Measurements from ENCODE around the gene RPS2.
"Not testable (repeated sequence)": the region's sequence is repeated elsewhere in the genome, so short reads cannot be mapped to it uniquely, and the experiment has no call there.

Gene RPS2

GRCh38 chr16:1962161-1963153 is 2.2 kb downstream of the RPS2 start:
- not testable (repeated sequence) for DNase-seq

GRCh38 chr16:1961651-1962067 is 3.0 kb downstream of the RPS2 start:
- DNase-seq = peak; percentile 28

DNA sequence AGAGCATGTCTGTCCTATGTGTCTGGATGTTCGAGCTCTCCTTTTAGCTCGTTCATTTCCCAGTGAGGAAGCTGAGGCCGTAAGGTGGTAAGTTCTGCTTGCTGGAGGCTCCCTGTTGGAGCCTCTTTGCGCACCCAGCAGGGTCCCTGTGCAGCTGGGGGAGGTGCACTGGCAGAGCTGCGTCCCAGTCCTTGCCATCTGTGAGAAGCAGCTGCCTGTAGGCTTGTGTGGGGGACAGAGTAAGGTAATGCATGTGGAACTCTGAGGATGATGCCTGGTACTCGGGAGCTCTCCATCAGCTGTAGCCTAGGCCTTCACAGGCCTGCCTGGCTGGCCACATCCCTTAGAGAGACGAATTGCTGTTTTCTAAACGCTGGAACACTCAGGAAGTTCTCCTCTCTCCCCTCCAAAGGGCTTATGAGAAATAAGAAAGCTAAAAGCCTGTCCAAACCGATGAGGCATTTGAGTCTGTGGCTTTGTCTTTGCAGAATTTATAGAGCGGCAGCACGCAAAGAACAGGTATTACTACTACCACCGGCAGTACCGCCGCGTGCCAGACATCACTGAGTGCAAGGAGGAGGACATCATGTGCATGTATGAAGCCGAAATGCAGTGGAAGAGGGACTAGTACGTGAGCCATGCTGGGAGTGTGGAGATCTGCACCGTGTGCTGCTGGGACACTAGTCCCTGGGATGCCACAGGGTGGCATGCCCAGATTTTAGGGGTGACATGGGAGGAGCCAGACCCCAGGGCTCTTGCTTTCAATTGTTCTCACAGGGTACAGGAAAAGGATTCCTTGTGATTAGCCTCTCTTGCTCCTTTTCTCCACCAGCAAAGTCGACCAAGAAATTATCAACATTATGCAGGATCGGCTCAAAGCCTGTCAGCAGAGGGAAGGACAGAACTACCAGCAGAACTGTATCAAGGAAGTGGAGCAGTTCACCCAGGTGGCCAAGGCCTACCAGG is 3.7 kb downstream of the RPS2 start:
- DNase-seq = peak; percentile 59

- peak; percentile 93 for DNase-seq
Measured at GRCh38 chr16:1959269-1960039, 5.2 kb downstream of the RPS2 start, which contains the start of gene NDUFB10. Gene NDUFB10 (plus strand): TSS chr16:1959538. CDS start chr16:1959625, 87 bp downstream.

- no peak for DNase-seq
Measured at GRCh38 chr16:1958715-1959268, 5.8 kb downstream of the RPS2 start.

DNA sequence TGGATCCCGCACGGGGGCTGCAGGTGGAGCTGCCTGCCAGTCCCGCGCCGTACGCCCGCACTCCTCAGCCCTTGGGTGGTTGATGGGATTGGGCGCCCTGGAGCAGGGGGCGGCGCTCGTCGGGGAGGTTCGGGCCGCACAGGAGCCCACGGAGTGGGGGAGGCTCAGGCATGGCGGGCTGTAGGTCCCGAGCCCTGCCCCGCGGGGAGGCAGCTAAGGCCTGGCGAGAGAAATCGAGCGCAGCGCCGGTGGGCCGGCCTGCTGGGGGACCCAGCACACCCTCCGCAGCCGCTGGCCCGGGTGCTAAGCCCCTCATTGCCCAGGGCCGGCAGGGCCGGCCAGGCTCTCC is 6.5 kb downstream of the RPS2 start:
- DNase-seq = not testable (repeated sequence)

GRCh38 chr16:1957434-1958142 is 7.0 kb downstream of the RPS2 start:
- DNase-seq = not testable (repeated sequence)

- DNase-seq = peak; percentile 12
Measured at GRCh38 chr16:1953734-1954133, 10.9 kb downstream of the RPS2 start.

DNA sequence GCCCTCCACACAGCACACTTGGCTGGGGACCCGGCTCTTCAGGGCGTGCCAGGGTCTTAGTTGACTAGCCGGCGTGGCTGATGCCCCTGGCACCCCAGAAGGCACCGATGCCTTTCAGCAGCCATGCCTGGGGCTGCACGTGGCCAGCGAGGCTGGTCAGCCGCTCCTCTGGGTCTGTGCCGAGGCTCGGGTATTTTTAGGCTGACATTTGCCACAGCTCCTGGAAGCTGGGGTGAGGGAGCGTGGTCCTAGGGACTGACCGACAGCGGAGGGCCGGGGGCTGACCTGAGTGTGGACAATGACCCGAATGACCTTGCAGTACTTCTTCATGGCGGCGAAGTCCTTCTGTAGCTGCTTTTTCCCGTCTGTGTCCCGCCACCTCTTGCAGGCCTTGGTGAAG is 14.1 kb downstream of the RPS2 start:
- no peak for DNase-seq

DNA sequence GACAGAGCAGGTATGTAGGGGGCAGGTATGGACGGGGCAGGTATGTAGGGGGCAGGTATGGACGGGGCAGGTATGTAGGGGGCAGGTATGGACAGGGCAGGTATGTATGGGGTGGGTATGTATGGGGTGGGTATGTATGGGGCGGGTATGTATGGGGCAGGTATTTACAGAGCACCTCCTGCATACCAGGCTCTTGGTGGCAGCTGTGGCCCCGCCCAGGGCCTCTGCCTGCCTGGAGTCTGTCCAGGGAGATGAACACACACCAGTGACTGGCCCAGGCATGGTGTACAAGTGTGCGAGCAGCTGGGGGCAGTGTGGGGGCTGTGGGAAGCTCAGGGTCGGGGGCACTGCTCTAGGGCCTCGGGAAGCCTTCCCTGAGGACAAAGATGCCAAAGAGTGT is 14.6 kb downstream of the RPS2 start:
- no peak for DNase-seq

DNA sequence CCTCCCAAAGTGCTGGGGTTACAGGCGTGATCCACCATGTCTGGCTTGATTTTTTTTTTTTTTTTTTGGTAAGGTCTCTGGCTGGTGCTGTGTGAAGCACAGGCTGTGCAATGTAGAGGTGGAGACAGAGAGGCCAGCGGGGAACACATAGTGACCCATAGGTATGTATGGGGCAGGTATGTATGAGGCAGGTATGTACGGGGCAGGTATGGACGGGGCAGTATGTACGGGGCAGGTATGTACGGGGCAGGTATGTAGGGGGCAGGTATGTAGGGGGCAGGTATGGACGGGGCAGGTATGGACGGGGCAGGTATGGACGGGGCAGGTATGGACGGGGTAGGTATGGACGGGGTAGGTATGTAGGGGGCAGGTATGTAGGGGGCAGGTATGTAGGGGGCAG is 15.1 kb downstream of the RPS2 start:
- no peak for DNase-seq

GRCh38 chr16:1947369-1947670 is 17.3 kb downstream of the RPS2 start:
- DNase-seq = no peak

DNA sequence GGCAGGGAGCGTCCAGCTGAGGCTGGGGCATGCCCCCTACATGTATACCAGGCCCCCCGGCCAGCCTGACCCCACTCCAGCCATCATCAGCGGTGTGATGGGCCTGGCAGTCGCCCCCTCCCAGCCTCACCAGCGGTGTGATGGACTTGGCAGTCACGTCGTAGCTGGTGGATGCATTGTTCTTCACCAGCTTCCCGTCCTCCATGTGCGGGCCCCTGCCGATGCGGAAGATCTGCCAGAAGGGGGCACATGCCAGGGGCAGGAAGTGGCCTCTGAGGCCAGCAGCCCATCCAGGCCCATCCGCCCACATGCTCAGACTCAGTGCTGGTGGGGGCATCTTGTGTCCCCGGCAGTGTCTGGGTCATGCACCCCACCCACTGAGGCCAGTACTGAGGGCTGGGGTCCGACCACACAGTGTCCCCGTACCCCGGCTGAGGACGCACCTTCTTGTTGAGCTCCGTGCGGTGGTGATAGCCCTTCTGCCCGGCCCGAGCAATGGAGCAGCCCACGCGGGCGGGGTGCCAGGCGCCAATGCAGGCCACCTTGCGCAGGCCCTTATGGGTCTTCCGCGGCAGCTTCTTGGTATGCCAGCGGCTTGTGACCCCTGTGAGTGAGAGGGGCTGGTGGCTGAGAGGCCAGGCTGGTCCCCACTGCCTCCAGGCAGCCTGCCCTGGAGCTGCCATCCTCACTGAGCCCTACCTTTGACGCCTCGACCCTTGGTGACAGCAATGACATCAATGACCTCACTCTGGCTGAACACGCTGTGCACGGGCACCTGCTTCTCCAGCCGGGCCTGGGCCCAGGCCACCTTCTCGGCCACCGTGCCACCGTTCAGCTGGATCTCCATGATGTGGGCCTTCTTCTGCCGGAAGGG is 17.9 kb downstream of the RPS2 start:
- no peak for DNase-seq

DNA sequence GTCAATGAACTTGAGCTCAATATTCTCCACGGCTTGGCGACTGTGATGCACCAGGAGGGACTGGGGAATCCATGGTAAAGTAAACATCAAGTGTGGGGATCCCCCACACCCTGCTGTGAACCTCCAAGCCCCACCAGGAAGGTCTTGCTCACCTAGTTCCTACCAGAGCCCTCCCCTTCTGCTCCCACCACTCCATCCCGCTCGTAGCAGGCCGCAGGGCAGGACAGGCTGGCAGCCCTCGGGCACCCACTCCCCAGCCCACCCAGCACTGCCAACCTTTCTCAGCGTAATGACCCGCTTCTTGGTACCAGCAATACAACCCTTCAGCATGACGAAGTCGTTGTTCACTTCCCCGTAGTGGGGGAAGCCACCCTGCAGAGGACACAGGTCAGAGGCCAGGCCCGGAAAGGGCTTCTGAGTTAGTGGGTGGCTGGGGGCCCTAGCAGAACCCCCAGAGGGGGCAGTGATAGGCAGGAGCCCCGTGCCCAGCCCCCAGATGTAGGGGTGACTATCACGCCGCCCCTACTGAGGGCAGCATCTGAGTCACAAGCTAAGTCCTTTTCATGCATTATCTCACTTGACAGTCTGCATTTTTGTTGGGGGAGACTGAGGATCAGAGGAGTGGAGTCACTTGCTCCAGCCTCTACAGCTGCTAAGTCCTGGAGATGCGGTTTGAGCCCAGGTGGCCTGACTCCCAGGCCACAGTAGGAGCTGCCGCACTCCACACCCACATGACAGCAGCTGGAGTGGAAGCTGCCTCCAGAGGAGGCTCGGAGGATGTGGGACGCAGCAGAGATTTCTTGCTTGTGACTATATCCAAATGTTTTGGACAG is 18.9 kb downstream of the RPS2 start:
- no peak for DNase-seq

DNA sequence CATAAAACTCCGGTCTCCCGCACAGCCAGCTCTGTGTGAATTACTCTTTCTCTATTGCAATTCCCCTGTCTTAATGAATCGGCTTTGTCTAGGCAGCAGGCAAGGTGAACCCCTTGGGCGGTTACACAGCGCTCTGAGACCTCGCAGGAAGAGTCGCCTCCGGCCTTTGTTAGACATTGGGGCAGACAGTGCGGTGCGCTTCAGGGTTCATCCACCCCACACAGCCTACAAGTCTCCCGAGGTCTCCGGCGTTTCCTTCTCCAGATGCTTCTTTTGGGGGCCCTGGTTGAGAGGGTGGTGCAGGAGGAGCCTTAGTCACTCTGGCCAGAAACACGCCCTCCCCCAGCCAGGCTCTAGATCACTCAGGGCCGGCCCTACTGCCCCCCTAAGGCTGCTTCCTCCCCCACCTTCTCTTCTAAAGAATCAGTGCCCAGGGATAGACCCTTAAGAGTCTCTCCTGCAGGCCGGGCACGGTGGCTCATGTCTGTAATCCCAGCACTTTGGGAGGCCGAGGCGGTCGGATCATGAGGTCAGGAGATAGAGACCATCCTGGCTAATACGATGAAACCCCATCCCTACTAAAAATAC is 19.9 kb downstream of the RPS2 start:
- no peak for DNase-seq

DNA sequence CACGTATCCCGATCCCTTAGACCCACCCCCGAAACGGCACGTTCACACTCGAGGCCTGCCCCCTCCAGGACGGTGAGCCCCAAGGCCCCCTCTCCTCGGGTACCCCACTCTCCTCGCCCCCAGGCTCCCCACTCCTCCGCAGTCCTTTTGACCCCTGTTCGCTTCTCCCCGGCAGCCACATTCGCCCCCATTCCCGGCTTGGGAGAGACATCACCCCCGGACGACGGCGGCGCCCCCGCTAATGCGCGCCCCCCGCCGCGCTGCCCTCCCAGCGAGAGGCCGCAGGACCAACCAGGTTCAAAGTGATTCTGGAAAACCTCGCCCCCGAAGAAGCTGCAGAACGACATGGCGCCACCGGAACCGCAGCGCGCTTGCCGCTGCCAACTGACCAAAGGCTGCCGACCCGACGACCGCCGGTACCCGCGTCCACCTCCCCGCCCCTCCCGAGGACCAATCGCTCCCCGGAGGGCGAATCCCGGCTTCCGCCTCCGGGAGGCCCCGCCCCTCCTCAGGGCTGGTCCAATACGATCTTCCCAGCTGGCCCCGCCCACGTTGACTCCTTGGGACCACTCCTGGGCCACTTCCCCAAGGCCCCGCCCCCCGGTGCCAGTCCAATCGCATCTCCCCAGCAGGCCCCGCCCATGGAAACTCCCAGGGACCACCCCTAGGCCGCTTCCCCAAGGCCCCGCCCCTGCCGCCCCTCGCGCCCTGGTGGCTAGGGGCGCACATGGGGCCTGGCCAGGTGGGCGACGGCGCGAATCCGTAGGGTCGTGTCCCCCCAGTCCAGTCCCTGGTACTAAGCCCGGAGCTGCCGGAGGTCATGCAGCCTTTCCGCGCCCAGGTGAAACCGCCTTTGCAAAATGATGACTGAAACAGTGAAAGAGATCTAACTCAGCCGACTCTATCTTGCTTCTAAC is 21.6 kb downstream of the RPS2 start, which contains the start of gene MSRB1:
Gene MSRB1 (minus strand): TSS at position 390 of the 917 bp plus-strand sequence. CDS start 43 bp downstream, at position 347.
- DNase-seq = peak; percentile 100

- DNase-seq = no peak
Measured at GRCh38 chr16:1942047-1942809, 22.4 kb downstream of the RPS2 start.
